ENCODE results near the gene NDFIP1. TPM values are rescaled to one million over a fixed set of nuclear protein-coding genes. Genes with fewer than 3 reads are reported as not detected.

NDFIP1 gene
- total RNA-seq, 1 experiment from 2014 or later, result 27.6 TPM

- TF ChIP-seq E2F1 (CRISPR knock-in tag; IDR thresholded peaks at IDR 0.05) (no peak), PRRX2 (CRISPR knock-in tag; IDR thresholded peaks at IDR 0.05) (no peak)
Measured at GRCh38 chr5:142114687-142115086, 6.1 kb downstream of the NDFIP1 start (continued).

GRCh38 chr5:142115937-142116614 lies 7.5 kb downstream of the NDFIP1 start:
- ChIA-PET POLR2A (no interaction called here), CTCF (no interaction called here)
- 0 out of 2 replicates have a peak, but pooled peaks cover 3% of the 10 kb centered on the region for H3K36me3 Mint-ChIP-seq
- no peaks in the 10 kb centered on the region for H3K27me3 Mint-ChIP-seq (ENCODE audit: low read depth)
- H3K4me1 Mint-ChIP-seq, result peaks cover 17% of the 10 kb centered on the region
- TF ChIP-seq SP1 (CRISPR knock-in tag; conservative IDR thresholded peaks at IDR 0.05) (no peak), PRDM15 (CRISPR knock-in tag; IDR thresholded peaks at IDR 0.05) (no peak), NFATC4 (CRISPR knock-in tag; IDR thresholded peaks at IDR 0.05) (no peak), ELF4 (CRISPR knock-in tag; IDR thresholded peaks at IDR 0.05; ENCODE audit: low read depth) (no peak), SMAD4 (CRISPR knock-in tag; IDR thresholded peaks at IDR 0.05) (no peak), ZNF317 (CRISPR knock-in tag; IDR thresholded peaks at IDR 0.05; ENCODE audit: borderline replicate concordance, low read depth) (no peak), E2F1 (CRISPR knock-in tag; IDR thresholded peaks at IDR 0.05) (no peak), ZNF232 (CRISPR knock-in tag; IDR thresholded peaks at IDR 0.05) (no peak), RELA (CRISPR knock-in tag; IDR thresholded peaks at IDR 0.05; ENCODE audit: borderline replicate concordance) (no peak), NFE2L1 (CRISPR knock-in tag; IDR thresholded peaks at IDR 0.05) (no peak), HMGA2 (CRISPR knock-in tag; IDR thresholded peaks at IDR 0.05) (no peak), ATF3 (CRISPR knock-in tag; conservative IDR thresholded peaks at IDR 0.05) (no peak), ETV6 (CRISPR knock-in tag; IDR thresholded peaks at IDR 0.05) (no peak), NFYB (CRISPR knock-in tag; conservative IDR thresholded peaks at IDR 0.05; ENCODE audit: low read depth) (no peak), NR2C2 (CRISPR knock-in tag; IDR thresholded peaks at IDR 0.05) (no peak), ZNF121 (CRISPR knock-in tag; IDR thresholded peaks at IDR 0.05) (no peak)
- TF ChIP-seq, protein P1, sequence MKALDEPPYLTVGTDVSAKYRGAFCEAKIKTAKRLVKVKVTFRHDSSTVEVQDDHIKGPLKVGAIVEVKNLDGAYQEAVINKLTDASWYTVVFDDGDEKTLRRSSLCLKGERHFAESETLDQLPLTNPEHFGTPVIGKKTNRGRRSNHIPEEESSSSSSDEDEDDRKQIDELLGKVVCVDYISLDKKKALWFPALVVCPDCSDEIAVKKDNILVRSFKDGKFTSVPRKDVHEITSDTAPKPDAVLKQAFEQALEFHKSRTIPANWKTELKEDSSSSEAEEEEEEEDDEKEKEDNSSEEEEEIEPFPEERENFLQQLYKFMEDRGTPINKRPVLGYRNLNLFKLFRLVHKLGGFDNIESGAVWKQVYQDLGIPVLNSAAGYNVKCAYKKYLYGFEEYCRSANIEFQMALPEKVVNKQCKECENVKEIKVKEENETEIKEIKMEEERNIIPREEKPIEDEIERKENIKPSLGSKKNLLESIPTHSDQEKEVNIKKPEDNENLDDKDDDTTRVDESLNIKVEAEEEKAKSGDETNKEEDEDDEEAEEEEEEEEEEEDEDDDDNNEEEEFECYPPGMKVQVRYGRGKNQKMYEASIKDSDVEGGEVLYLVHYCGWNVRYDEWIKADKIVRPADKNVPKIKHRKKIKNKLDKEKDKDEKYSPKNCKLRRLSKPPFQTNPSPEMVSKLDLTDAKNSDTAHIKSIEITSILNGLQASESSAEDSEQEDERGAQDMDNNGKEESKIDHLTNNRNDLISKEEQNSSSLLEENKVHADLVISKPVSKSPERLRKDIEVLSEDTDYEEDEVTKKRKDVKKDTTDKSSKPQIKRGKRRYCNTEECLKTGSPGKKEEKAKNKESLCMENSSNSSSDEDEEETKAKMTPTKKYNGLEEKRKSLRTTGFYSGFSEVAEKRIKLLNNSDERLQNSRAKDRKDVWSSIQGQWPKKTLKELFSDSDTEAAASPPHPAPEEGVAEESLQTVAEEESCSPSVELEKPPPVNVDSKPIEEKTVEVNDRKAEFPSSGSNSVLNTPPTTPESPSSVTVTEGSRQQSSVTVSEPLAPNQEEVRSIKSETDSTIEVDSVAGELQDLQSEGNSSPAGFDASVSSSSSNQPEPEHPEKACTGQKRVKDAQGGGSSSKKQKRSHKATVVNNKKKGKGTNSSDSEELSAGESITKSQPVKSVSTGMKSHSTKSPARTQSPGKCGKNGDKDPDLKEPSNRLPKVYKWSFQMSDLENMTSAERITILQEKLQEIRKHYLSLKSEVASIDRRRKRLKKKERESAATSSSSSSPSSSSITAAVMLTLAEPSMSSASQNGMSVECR (CRISPR knock-in tag; IDR thresholded peaks at IDR 0.05; ENCODE audit: borderline replicate concordance), result no peak
- TF ChIP-seq, protein P2, sequence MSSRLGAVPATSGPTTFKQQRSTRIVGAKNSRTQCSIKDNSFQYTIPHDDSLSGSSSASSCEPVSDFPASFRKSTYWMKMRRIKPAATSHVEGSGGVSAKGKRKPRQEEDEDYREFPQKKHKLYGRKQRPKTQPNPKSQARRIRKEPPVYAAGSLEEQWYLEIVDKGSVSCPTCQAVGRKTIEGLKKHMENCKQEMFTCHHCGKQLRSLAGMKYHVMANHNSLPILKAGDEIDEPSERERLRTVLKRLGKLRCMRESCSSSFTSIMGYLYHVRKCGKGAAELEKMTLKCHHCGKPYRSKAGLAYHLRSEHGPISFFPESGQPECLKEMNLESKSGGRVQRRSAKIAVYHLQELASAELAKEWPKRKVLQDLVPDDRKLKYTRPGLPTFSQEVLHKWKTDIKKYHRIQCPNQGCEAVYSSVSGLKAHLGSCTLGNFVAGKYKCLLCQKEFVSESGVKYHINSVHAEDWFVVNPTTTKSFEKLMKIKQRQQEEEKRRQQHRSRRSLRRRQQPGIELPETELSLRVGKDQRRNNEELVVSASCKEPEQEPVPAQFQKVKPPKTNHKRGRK (CRISPR knock-in tag; IDR thresholded peaks at IDR 0.05; ENCODE audit: borderline replicate concordance), result no peak
- H3K27ac Mint-ChIP-seq, result no peak overlapping the region
- no peak for ATAC-seq
- H3K9me3 Mint-ChIP-seq, result no peaks in the 10 kb centered on the region
- no peak for DNase-seq (ENCODE audit: low spot score)
- H3K4me3 Mint-ChIP-seq, result no peak overlapping the region
